DOHH2 (cell line): ENCODE results near the gene GSG1L.

Experiments
- H3F3A ChIP-seq: fragments of 200-600 bp; sonication (generic), shearing (Covaris generic); 2 replicates; pipeline ENCODE4 v1.6.0; 2016; ENCODE audit warnings: antibody characterized with exemption, mild to moderate bottlenecking; ENCODE audit not compliant: control insufficient read depth, insufficient read depth
- H3K27ac ChIP-seq: fragments of 200-600 bp; sonication (generic); 2 replicates; pipeline ENCODE4 v1.5.1; 2014; ENCODE audit warnings: low read depth, mild to moderate bottlenecking, low read length, moderate library complexity
- H3K27me3 ChIP-seq: fragments of 200-600 bp; sonication (generic); 2 replicates; pipeline ENCODE4 v1.6.1; 2014; ENCODE audit warnings: mild to moderate bottlenecking, low read length, mixed read lengths; ENCODE audit not compliant: control insufficient read depth
- H3K36me3 ChIP-seq: fragments of 200-600 bp; sonication (generic); 2 replicates; pipeline ENCODE4 v1.6.1; 2014; ENCODE audit warnings: mild to moderate bottlenecking, low read length, moderate library complexity, mixed read lengths; ENCODE audit not compliant: control insufficient read depth
- H3K4me1 ChIP-seq: fragments of 200-600 bp; sonication (generic); 2 replicates; pipeline ENCODE4 v1.6.1; 2014; ENCODE audit warnings: mild to moderate bottlenecking, low read length, mixed read lengths; ENCODE audit not compliant: control insufficient read depth
- H3K4me2 ChIP-seq: fragments of 200-600 bp; sonication (generic); 2 replicates; pipeline ENCODE4 v1.6.0; 2014; ENCODE audit warnings: mild to moderate bottlenecking, low read length, moderate library complexity
- H3K4me3 ChIP-seq: fragments of 200-600 bp; sonication (generic); 2 replicates; pipeline ENCODE4 v1.5.1; 2014; ENCODE audit warnings: mild to moderate bottlenecking, low read length, mixed read lengths
- H3K79me2 ChIP-seq: fragments of 200-600 bp; sonication (generic); 2 replicates; pipeline ENCODE4 v1.6.1; 2014; ENCODE audit warnings: mild to moderate bottlenecking, low read length, mixed read lengths; ENCODE audit not compliant: control insufficient read depth
- H3K9me2 ChIP-seq: fragments of 200-600 bp; sonication (generic); replicated peaks from 2 replicates; pipeline ENCODE4 v1.6.1; 2014; ENCODE audit warnings: mild to moderate bottlenecking, low read length, mixed read lengths; ENCODE audit not compliant: control insufficient read depth
- H3K9me3 ChIP-seq: fragments of 200-600 bp; sonication (generic); 2 replicates; pipeline ENCODE4 v1.6.1; 2014; ENCODE audit warnings: antibody characterized with exemption, low read length, mixed read lengths; ENCODE audit not compliant: control insufficient read depth, insufficient read depth
- H4K20me1 ChIP-seq: fragments of 200-600 bp; sonication (generic); 2 replicates; pipeline ENCODE4 v1.6.0; 2014; ENCODE audit warnings: low read depth, mild to moderate bottlenecking, antibody characterized with exemption, low read length, moderate library complexity; ENCODE audit not compliant: control insufficient read depth, insufficient read depth
- CTCF ChIP-seq: fragments of 200-600 bp; sonication (generic); IDR thresholded peaks from one replicate; pipeline ENCODE4 v1.5.1; 2014; ENCODE audit warnings: antibody characterized with exemption, mild to moderate bottlenecking, low read depth, low read length; ENCODE audit not compliant: poor library complexity, severe bottlenecking
- EZH2phosphoT487 ChIP-seq: fragments of 200-600 bp; sonication (generic); IDR thresholded peaks from 2 replicates; pipeline ENCODE4 v1.6.1; 2017; ENCODE audit warnings: borderline replicate concordance, mild to moderate bottlenecking, antibody characterized with exemption, low read length, moderate library complexity, mixed read lengths

The GSG1L gene

GRCh38 chr16:27789150-27789549, 274.4 kb downstream of the GSG1L start:
- H3K9me3 ChIP-seq: no peaks in the 10 kb centered on the region
- H3K4me3 ChIP-seq: no peak overlapping the region
- no peaks in the 10 kb centered on the region for H3K27me3 ChIP-seq
- no peak overlapping the region for H3K4me2 ChIP-seq
- H3K9me2 ChIP-seq: no peaks in the 10 kb centered on the region
- H3K79me2 ChIP-seq: no peaks in the 10 kb centered on the region
- no peaks in the 10 kb centered on the region for H4K20me1 ChIP-seq
- no peak for TF ChIP-seq EZH2phosphoT487
- no peak for TF ChIP-seq CTCF
- H3K27ac ChIP-seq: no peak overlapping the region
- no peaks in the 10 kb centered on the region for H3K36me3 ChIP-seq
- no peaks in the 10 kb centered on the region for H3F3A ChIP-seq
- no peaks in the 10 kb centered on the region for H3K4me1 ChIP-seq

- no peaks in the 10 kb centered on the region for H3K9me3 ChIP-seq
- H3K36me3 ChIP-seq: no peaks in the 10 kb centered on the region
- no peak overlapping the region for H3K4me2 ChIP-seq
- H3K9me2 ChIP-seq: no peaks in the 10 kb centered on the region
- no peak overlapping the region for H3K27ac ChIP-seq
- TF ChIP-seq EZH2phosphoT487 (no peak), CTCF (no peak)
- no peaks in the 10 kb centered on the region for H3K79me2 ChIP-seq
- no peak overlapping the region for H3K4me3 ChIP-seq
- H3K27me3 ChIP-seq: no peaks in the 10 kb centered on the region
- H3K4me1 ChIP-seq: no peaks in the 10 kb centered on the region
- H3F3A ChIP-seq: no peaks in the 10 kb centered on the region
- H4K20me1 ChIP-seq: no peaks in the 10 kb centered on the region
Measured at GRCh38 chr16:27787665-27788064, 275.8 kb downstream of the GSG1L start.

- Histone ChIP-seq H3F3A (no peaks in the 10 kb centered on the region), H3K27me3 (no peaks in the 10 kb centered on the region), H3K79me2 (no peaks in the 10 kb centered on the region), H4K20me1 (no peaks in the 10 kb centered on the region), H3K4me3 (no peak overlapping the region), H3K4me2 (no peak overlapping the region), H3K27ac (no peak overlapping the region), H3K9me2 (no peaks in the 10 kb centered on the region), H3K9me3 (no peaks in the 10 kb centered on the region), H3K4me1 (no peaks in the 10 kb centered on the region), H3K36me3 (no peaks in the 10 kb centered on the region)
- TF ChIP-seq EZH2phosphoT487: no peak
- TF ChIP-seq CTCF: no peak
Measured at GRCh38 chr16:27786923-27787625, 276.4 kb downstream of the GSG1L start.
